PC-3 (cell line): ENCODE measurements around the gene AKT1.

Experiments
- CTCF ChIP-seq: fragments of 300-600 bp; sonication (generic); conservative IDR thresholded peaks from 2 replicates; pipeline ENCODE4 v1.5.1; 2017; ENCODE audit warnings: antibody characterized with exemption, low read depth, mild to moderate bottlenecking, low read length
- EZH2 ChIP-seq: fragments of 300-600 bp; sonication (generic); IDR thresholded peaks from one replicate; pipeline ENCODE4 v1.6.1; 2017; ENCODE audit warnings: antibody characterized with exemption, mild to moderate bottlenecking, low read length; ENCODE audit not compliant: unreplicated experiment
- EZH2phosphoT487 ChIP-seq: fragments of 300-600 bp; sonication (generic); IDR thresholded peaks from 2 replicates; pipeline ENCODE4 v1.6.1; 2018; ENCODE audit warnings: mild to moderate bottlenecking, antibody characterized with exemption, low read length, borderline replicate concordance

DNA sequence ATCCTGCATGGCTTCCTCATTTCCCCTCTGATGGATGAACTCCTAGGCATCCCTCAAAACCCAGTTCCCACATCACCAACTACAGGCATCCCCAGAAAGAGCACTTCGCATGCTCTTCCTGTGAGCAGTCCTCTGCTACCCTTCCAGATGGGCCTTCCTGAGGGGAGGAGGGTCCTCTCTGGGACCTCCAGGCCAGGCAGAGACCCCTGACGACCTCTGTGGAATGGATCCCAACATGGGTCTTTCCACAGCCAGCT, 1.9 kb downstream of the AKT1 start:
- no peak for TF ChIP-seq CTCF
- TF ChIP-seq EZH2: no peak
- TF ChIP-seq EZH2phosphoT487: no peak
